ENCODE results near the gene FBXO41. TPM values are rescaled to one million over a fixed set of nuclear protein-coding genes. Genes with fewer than 3 reads are reported as not detected.

The FBXO41 gene
- total RNA-seq, 1 donor from 2014 or later: 1.5 TPM

GRCh38 chr2:73283545-73284295 is 558 bp downstream of the FBXO41 start:
- no peaks in the 10 kb centered on the region for H3K9me3 ChIP-seq (ENCODE audit: low read depth)
- peak overlapping the region; percentile 80 for H3K4me3 ChIP-seq
- no peaks in the 10 kb centered on the region for H3K36me3 ChIP-seq
- H3K27ac ChIP-seq: no peak overlapping the region
- peaks cover 17% of the 10 kb centered on the region for H3K79me2 ChIP-seq (ENCODE audit: low read depth)
- Mint-ChIP-seq H3K4me3 (peak overlapping the region; percentile 87), H3K36me3 (no peaks in the 10 kb centered on the region), H3K9me3 (no peaks in the 10 kb centered on the region), H3K4me1 (peaks cover 8% of the 10 kb centered on the region), H3K27ac (no peak overlapping the region), H3K27me3 (ENCODE audit: insufficient read depth, low read depth) (peaks cover 35% of the 10 kb centered on the region)
- H3K27me3 ChIP-seq: peaks cover 42% of the 10 kb centered on the region
- peaks cover 21% of the 10 kb centered on the region for H3F3A ChIP-seq (ENCODE audit: low read depth)
- no peak for TF ChIP-seq CTCF (IDR thresholded peaks at IDR 0.05)
- no peak for TF ChIP-seq EZH2phosphoT487 (IDR thresholded peaks at IDR 0.05)
- peak; percentile 13 for TF ChIP-seq EZH2 (IDR thresholded peaks at IDR 0.05)
- H3K4me2 ChIP-seq: peak overlapping the region; percentile 95
- H3K4me1 ChIP-seq: peaks cover 14% of the 10 kb centered on the region
- no peak overlapping the region for H3K9ac ChIP-seq
- DNase-seq (ENCODE audit: low spot score): peak; percentile 27
- peak overlapping the region; percentile 80 for H2AFZ ChIP-seq (replicated peaks)
- H4K20me1 ChIP-seq (ENCODE audit: low read depth): peaks cover 31% of the 10 kb centered on the region

GRCh38 chr2:73282924-73283544 is 1.2 kb downstream of the FBXO41 start:
- H3K4me1 ChIP-seq: peaks cover 14% of the 10 kb centered on the region
- peaks cover 35% of the 10 kb centered on the region for H3K27me3 ChIP-seq
- H3K9ac ChIP-seq: no peak overlapping the region
- H3K4me2 ChIP-seq: peak overlapping the region; percentile 95
- H3K4me1 Mint-ChIP-seq: peaks cover 8% of the 10 kb centered on the region
- H3K9me3 ChIP-seq (ENCODE audit: low read depth): no peaks in the 10 kb centered on the region
- TF ChIP-seq CTCF (IDR thresholded peaks at IDR 0.05) (no peak), EZH2phosphoT487 (IDR thresholded peaks at IDR 0.05) (no peak), EZH2 (IDR thresholded peaks at IDR 0.05) (no peak)
- no peak overlapping the region for H3K27ac Mint-ChIP-seq
- peak; percentile 27 for DNase-seq (ENCODE audit: low spot score)
- peak overlapping the region; percentile 80 for H3K4me3 ChIP-seq
- H3K27ac ChIP-seq: no peak overlapping the region
- no peaks in the 10 kb centered on the region for H3K9me3 Mint-ChIP-seq
- peaks cover 31% of the 10 kb centered on the region for H4K20me1 ChIP-seq (ENCODE audit: low read depth)
- H3K36me3 Mint-ChIP-seq: no peaks in the 10 kb centered on the region
- H3K36me3 ChIP-seq: no peaks in the 10 kb centered on the region
- H3K79me2 ChIP-seq (ENCODE audit: low read depth): peaks cover 17% of the 10 kb centered on the region
- peaks cover 21% of the 10 kb centered on the region for H3F3A ChIP-seq (ENCODE audit: low read depth)
- peak overlapping the region; percentile 87 for H3K4me3 Mint-ChIP-seq
- H3K27me3 Mint-ChIP-seq (ENCODE audit: insufficient read depth, low read depth): peaks cover 29% of the 10 kb centered on the region
- no peak overlapping the region for H2AFZ ChIP-seq (replicated peaks)

DNA sequence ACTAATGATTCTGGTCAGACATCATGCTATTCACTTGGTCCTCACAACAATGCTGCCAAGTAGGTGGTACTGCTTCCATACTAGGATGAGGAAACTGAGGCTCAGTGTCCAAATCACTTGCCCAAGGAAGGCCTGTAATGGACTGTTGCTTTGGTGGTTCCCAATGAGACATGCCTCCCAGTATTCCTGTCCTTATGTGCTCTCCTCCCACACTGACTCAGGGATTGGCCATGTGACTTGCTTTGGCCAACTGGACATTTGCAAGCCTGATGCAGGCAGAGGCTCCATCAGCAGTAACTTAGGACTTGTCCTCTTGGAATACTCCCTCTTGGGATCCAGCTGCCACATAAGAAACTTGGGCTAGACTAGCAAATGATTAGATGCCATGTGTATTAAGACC is 3.0 kb downstream of the FBXO41 start:
- peaks cover 17% of the 10 kb centered on the region for H3K27me3 Mint-ChIP-seq (ENCODE audit: insufficient read depth, low read depth)
- H3K4me1 ChIP-seq: peaks cover 14% of the 10 kb centered on the region
- H3K27me3 ChIP-seq: peaks cover 17% of the 10 kb centered on the region
- H3K9ac ChIP-seq: no peak overlapping the region
- H3K4me1 Mint-ChIP-seq: peaks cover 8% of the 10 kb centered on the region
- H3K9me3 ChIP-seq (ENCODE audit: low read depth): no peaks in the 10 kb centered on the region
- H3K27ac ChIP-seq: no peak overlapping the region
- no peaks in the 10 kb centered on the region for H3K36me3 Mint-ChIP-seq
- no peak overlapping the region for H3K4me2 ChIP-seq
- no peak for DNase-seq (ENCODE audit: low spot score)
- no peaks in the 10 kb centered on the region for H3K36me3 ChIP-seq
- TF ChIP-seq CTCF (IDR thresholded peaks at IDR 0.05) (no peak), EZH2phosphoT487 (IDR thresholded peaks at IDR 0.05) (no peak), EZH2 (IDR thresholded peaks at IDR 0.05) (no peak)
- H3K27ac Mint-ChIP-seq: no peak overlapping the region
- H3F3A ChIP-seq (ENCODE audit: low read depth): peaks cover 21% of the 10 kb centered on the region
- no peak overlapping the region for H3K4me3 ChIP-seq
- H3K79me2 ChIP-seq (ENCODE audit: low read depth): peaks cover 17% of the 10 kb centered on the region
- H3K4me3 Mint-ChIP-seq: no peak overlapping the region
- H3K9me3 Mint-ChIP-seq: no peaks in the 10 kb centered on the region
- H4K20me1 ChIP-seq (ENCODE audit: low read depth): peaks cover 28% of the 10 kb centered on the region
- no peak overlapping the region for H2AFZ ChIP-seq (replicated peaks)

Data from neural progenitor cell (in vitro differentiated cells).